HG02678 (cell line): ENCODE results near the gene AKNA.

Experiments
- ATAC-seq: cut with Tn5 transposase; IDR thresholded peaks from one replicate; pipeline ENCODE4 v1.9.1; 2021; ENCODE audit warnings: mild to moderate bottlenecking, moderate library complexity; ENCODE audit not compliant: unreplicated experiment

The AKNA gene

DNA sequence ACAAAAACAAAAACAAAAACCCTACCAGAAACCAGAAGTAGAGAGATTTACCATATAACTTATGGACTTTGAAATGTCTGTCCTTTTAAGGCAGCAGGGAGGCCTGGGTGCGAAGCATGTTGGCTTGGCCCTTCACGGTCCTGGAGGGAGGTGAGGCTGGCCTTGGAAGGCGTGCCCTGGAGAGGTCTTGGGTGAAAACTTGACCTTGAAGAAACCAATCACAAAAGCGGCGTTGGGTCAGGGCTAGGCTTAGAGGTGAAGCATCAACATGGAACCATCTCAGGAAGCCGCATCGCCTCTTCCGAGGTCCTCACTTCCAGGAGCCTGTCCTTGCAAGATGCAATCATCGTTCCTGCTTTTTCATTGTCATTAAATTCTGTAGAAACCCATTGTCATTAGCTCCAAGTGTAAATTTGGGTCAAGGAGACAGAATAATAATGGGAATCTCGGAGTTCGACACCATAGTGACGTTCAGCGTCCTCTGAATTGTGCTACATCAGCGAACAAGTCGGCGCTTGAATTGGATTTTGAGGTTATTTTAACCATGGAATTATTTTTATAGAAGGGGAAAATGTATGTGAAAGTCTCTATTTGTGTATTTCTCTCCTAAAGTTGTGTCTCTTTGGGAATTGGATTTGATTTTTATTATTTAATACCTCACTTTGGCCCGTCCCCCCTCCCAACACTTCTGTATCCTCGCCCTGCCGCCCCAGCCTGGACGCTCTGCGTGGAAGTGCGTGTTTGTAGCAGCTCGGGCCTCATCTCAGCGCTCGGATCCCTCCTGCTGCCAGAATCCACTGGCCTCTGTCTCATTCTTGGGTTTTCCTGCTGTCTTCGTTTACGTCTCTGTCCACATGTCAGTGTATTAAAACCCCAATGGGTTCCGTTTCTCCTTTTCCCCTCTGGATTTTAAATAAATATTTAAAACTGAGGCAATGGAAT lies 75.9 kb downstream of the AKNA start:
- ATAC-seq, result no peak

DNA sequence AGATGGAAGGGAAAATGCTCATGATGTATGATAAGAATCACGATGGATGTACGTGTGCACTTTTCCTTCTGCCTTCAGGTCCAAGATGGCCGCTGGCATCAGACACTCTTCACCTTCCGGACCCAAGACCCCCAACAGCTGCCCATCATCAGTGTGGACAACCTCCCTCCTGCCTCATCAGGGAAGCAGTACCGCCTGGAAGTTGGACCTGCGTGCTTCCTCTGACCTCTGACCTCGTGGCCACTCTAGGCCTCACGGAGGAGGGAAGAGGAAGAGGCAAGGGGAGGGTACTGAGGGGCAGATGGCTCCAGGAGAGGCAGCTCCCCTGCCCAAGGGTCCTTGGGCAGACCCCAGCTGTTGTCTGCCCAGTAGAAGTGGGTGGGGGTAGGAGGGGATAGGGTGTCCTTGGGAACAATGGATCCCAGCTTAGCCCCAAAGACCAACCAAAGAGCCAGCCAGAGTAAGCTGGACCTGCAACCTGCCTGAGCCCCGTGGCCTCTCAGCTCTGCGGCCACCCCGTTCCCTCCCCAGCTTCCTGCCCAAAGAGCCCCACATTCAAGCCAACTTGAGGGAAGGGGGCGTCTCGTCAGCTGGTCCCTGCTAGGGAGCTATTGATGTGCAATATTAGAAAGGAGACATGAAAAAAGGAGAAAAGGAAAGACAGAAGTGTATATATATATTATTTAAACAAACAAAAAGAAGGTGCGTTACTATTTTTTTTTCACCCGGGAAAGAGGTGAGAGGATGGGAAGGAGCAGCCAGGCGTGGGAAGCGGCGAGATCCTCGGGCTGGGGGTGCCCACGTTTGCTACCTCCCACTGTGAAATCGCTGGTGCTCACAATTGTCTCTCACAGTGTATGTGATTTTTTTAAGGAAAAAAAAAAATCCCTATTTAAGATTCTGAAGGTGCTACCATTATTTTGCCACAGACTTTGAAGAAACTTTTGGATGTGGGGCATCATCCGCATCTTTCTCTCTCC lies 77.0 kb downstream of the AKNA start:
- ATAC-seq, result no peak

DNA sequence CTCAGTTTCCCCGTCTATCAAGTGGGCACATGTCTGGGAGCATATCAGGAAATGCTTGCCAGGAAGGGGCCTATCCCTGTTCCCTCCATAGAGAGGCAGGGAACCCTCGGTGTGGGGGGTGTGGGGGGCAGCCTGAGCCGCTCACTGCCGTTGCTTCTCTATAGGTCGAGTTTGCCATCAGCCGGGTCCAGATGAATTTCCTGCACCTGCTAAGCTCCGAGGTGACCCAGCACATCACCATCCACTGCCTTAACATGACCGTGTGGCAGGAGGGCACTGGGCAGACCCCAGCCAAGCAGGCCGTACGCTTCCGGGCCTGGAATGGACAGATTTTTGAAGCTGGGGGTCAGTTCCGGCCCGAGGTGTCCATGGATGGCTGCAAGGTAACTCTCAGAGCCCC lies 78.7 kb downstream of the AKNA start:
- ATAC-seq, result no peak

DNA sequence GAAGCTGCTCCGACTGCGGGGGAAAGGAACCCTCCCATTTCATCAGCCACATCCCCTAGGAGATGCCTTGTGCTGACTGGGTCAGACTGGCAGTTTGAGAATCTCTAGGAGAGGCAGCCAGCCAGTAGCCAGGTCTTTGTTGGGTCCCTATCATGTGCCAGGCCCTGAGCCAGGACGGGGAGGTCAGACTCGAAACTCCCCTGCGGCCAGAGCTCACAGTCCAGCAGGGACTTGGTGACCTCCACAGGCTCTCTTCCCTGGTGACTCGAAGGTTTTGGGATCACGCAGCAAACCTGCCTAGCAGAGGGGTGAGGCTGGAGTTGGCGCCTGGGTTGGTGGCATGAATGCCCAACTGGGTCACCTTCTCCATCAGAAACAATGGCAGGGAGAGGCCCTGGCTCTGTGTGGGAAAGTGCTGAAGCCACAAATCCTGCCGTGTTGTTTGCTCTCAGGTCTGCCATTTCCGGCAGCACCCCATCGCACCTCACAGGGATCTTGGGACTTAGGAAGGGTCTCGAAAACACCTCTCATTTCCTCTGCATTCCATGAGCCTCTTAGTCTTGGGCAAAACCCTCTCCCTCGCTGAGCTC lies 79.3 kb downstream of the AKNA start:
- no peak for ATAC-seq

DNA sequence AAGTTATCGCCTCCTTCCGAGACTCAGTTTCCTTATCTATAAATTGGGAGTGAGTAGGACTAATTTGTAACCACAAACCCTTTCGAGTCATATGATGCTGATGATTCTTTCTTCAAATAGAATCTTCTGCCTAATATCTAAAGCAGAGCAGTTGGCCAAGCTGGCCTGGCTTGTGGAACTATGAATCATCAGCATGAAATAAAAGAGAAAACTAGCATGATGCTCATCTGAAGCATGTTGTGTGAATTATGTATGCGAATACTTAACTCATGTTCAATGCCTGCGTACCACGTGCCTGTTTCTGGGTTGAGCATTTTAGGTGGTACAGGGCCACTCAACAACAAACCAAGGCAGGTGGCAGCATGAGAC lies 79.9 kb downstream of the AKNA start:
- ATAC-seq, result no peak

DNA sequence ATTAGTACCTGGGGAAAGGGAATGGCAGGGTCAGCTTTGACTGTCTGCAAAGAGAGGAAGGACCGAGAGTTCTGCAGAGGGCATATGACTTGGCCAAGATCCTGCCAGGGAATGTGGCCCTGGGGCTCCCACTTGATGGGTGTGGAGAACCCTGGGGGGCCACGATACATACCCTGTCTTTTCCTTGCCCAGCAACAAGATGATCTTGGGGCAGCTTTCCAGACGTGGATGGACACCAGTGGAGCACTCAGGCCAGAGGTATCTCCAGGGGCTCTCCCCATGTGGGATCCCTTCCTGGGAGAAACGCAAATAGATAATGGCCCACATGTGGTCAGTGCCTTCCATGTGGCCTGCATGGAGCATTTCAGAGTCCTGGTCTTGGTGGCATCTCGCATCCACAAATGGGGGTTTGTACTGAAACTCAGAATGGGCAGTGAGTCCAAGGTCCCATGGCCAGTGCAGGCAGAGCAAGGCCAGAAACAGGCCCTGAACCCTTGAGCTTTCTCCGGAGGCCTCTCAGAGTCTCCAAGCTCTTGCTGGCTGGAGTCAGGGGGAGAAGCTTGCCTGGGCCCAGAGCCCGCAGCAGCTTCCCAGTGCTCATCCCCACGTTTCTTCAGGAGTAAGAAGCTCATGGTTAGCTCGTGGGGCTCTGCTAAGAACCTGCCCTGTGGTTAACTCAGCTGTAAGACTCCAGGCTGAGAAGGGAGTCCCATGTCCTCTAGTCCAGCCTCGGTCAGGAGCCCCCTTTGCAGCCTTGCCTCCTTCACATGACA lies 83.2 kb downstream of the AKNA start:
- ATAC-seq, result no peak

DNA sequence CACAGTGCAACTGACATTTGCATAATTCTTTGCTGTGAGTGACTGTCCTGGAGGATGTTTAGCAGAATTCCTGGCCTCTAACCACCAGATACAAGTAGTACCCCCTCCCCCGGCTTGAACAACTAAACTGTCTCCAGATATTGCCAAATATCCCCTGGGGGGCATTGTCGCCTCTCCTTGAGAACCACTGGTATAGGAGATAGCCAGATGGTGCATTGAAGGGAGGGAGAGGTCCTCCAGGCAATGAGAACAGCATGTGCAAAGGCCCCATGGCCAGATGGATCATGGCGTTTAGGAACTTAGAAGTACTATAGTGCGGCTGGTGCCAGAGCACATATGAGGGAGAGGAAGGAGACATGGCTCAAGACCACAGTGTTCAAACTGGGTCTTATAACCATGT lies 83.8 kb downstream of the AKNA start:
- ATAC-seq, result no peak

DNA sequence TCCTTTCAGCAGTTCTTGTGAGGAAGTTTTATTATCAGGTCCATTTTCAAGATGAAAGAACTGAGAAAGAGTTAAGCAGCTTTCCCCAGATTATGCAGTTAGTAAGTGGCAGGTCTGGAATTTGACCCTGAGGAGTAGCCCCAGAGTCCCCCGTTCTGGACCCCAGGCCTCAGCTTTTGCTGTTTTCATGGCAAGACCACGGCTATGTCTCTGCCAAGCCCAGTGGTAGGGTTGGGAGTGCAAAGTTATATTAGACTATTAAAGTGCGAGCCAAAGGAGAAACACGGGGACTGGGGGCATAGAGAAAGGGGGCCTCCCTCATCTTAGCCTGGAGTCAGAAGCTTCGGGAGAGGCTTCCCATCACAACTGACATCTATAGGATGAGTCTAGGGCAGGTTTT lies 84.2 kb downstream of the AKNA start:
- ATAC-seq, result no peak

DNA sequence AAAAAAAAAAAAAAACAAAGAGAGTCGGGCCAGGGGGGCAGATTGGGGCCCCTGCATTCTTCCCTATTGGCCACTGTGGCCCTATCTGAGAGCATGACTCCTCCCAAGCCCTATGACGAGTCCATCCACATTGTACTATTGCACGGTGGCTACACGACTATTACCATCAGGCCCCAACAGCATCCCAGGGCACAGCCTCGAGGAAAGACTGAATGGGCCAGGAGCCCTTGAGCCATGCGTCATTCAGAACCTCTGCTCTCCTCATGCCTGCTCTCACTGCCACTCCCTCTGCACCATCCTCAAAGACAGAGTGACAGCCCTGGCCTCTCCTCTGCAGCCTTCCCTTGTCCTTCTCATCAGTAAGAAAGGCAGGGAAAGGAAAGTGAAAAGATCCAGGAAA lies 85.1 kb downstream of the AKNA start:
- no peak for ATAC-seq

DNA sequence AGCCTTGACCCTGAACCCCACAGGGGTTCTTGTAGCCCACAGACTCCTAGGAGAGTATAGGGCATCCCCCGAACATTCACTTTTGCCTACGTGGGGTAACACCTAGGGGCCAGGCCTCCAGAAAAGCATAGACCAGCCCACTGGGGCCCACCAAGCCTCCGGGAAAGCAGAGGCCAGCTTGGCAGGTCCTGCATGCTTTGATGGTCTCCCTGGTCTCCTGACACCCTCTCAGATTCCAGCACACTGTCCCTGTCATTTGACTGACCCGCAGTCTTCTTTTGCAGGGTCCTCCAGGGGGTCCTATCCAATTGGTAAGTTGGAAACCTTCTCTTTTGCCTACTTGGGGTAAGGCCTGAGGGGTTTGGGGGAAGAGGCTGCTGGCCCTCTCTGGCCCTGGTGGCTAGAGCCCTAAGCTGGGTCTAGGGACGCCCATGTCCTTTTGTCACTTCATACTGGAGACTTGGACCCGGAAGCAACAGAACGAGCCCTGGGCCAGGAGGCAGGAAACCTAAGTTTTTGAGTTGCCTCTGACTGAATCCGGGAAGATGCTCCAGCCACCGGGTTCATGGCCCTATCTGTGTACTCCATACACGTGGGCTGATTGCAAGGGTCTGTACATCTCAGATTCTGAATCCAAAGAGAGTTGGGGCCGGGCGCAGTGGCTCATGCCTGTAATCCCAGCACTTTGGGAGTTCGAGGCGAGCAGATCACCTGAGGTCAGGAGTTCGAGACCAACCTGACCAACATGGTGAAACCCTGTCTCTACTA lies 85.8 kb downstream of the AKNA start:
- no peak for ATAC-seq

DNA sequence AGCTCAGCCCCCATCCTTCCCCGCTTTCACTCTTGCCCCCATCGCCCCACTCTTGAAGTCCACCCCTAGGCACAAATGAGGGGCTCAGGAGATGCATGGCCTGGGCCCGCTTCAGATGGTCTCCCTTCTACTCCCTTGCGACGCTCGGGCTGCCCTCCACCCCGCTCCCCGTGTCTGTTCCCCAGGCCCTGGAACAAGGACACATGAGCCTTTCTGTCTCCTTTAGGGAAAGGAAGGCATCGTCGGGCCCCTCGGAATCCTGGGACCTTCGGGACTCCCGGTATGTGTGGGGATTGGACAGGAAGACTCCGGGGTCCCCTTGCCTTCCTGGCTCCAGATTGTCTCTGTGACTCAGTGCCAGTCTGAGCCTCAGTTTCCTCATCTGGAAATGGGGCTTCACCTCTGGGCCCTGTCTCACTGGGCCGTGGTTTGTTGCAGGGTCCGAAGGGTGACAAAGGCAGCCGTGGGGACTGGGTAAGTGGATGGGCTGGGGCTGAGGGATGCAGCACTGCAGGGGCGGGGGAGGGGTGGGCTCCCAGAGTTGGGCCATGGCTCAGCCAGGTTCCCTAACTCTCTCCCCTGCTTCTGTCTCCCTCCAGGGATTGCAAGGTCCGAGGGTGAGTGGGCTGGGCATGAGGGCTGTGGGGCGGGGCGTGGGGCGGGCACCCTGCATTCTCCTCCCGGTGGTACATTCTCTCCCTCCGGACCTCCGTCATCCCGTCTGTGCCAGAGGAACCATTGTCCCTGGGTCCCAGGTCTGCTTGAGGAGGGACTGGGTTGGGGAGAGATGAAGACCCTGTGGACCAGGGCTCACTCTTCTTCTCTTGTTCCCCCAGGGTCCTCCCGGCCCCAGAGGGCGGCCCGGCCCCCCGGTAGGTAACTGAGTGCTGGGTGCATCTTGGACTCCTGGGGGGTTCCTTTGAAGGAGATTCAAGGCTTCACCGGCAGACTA lies 86.7 kb downstream of the AKNA start:
- no peak for ATAC-seq

DNA sequence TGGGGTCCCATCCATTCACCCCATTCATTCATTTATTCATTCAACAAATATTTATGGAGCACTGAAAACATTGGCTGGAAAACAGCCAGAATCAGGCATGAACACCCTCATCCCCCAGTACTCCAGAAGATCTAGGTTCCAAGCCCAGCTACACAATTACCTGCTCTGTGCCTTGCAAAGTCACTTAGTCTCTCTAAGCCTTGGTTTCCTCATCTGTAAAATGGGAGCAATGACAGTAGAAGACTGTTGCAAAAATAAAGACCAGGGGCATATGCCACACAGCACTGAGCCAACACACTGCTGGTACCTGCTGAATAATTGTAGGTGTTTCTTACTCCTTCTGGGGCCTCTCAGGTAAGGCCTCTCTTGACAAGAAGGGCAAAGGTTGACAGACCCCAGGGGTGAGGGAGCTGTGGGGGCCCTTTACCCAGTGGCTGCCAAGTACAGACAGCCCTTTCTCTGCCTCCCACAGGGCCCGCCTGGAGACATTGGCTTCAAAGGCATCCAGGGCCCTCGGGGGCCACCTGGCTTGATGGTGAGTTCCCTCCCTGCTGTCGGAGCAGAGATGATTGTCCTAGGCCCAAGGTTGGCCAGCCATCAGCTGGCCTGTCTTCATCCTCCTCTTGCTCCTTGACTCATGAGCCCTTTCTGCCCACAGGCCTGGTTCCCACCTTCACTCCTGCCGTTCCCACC lies 87.5 kb downstream of the AKNA start:
- ATAC-seq, result no peak

DNA sequence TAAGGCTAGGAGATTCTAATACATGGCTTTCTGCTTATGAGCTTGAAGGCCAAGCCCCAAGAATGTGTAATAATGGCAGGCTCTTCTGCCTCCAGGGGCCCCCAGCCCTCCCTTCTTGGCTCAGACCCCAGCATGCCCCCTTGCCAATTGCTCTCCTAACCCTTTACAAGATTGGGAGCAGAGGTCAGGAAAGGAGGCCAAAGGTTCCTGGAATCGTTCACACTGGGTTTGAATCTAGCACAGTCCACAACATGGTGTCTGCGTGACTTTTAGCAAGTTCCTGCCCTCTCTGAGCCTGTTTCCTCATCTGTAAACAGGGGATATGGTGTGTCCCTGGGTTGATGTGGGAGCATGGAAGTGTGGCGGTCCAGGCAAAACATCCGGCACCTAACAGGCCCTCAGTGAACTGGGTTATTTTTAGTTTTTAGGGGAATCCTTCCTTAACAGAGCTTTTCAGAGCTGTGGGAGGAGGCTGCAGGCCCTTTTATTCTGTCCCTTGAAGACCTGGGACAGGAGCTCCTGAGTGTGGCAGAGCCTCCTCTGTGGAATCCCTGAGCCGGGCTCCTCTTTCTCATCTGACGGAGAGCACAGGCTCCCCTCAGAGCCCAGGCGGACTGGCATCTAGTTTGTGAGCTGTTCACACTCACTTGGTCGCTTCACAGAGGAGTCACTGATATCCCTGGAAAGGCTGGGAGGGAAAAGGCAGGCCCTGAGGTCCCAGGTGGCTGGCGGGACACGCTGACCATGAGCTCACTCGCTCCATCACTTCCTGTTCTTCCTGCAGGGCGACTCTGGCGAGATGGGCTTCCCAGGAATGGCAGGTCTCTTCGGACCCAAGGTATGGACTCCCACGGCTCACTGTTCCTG lies 88.3 kb downstream of the AKNA start:
- ATAC-seq, result no peak

DNA sequence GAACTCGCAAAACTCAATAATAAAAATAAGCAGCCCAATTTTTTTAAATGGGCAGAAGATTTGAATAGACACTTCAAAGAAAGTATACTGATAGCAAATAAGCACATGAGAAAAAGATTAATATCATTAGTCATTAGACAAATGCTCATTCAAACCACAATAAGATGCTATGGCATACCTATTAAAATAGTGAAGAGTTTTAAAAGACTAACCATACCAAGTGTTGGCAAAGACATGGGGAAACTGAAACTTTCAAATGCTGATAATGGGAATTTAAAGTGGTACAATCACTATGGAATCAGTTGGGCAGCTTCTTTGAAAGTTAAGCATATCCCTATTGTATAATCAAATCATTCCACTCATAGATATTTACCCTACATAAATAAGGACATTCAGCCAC lies 91.4 kb downstream of the AKNA start:
- ATAC-seq, result no peak

DNA sequence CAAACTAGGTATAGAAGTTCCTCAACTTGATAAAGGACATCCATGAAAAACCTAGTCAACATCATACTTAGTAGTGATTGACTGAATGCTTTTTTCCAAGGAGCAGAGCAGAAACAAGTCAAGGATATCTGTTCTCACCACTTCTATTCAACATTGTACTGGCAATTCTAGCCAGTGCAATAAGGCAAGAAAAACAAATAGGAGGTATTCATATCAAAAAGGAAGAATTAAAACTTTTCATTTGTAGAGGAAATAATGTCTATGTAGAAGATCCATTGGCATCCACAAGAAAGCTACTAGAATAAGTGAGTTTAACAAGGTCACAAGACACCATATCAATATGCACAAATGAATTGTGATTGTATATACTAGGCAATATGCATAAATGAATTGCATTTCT lies 93.1 kb downstream of the AKNA start:
- ATAC-seq, result no peak

DNA sequence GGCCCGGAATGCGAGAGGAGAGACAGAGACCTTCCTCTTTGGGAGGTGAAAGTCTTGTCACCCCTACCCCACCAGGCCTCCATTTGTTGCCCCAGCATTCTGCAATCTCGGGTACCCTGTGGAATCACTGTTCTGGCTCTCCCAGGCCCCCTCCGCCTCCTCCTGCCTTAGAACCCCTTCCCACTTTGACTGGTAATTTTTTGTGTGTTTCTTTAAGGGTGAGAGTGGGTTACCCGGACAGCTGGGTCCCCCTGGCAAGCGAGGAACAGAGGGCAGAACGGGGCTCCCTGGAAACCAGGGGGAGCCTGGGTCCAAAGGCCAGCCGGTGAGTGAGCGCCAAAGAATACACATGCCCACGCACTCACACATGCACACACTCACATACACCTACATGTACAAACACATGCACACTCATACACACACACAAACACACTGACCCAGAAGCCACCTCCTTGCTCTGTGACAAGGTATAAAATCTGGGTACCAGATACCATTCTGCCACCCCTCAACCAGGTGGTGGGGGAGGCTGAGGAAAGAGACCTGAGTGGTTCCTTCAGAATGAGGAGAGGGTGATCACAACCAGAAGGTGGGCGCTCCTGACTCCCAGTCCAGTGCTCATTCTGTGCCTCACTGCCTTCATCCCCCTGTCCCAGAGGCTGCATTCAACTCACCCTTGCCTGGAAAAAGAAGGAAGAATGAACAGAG lies 95.7 kb downstream of the AKNA start:
- ATAC-seq, result no peak

DNA sequence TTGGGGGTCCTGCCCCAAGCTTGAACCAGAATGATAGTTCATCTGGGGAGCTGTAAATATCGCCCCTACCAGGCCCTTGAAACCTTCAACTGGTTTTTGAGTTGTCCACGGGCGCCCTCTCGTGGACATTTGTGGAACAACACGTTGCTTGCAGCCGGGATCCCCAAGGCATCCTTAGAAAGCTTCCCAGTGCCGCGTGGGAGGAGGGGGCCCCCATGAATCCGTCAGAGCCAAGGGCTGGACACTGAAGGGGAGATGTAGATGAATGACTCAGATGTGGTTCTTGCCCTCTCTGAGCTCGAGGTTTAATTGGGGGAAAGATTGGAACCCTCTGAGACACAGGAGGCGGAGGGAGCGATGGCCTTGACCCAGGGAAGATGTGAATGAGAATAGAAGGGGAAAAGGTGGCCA lies 96.7 kb downstream of the AKNA start:
- no peak for ATAC-seq
